Measurements from ENCODE around the gene KRT14. TPM values are rescaled to one million over a fixed set of nuclear protein-coding genes. Genes with fewer than 3 reads are reported as not detected.

The KRT14 gene
- total and polyA plus RNA-seq, 2 of the 4 experiments (the other 2 are of a cell fraction), result not detected

- no TSS peak for BruUV-seq (replicated peaks)
- H3K27ac ChIP-seq (ENCODE audit: insufficient read depth, low read length), result no peak overlapping the region
- peaks cover 10% of the 10 kb centered on the region for H3K9me1 ChIP-seq (ENCODE audit: insufficient read depth, low read length)
- no peak for TF ChIP-seq CEBPB (IDR thresholded peaks at IDR 0.05; ENCODE audit: low read depth, low read length)
- no peak overlapping the region for H2AFZ ChIP-seq (replicated peaks; ENCODE audit: low read length, poor library complexity)
- no peaks in the 10 kb centered on the region for H3K79me1 ChIP-seq (ENCODE audit: low read depth in 1 of 2, low read length in 2 of 2)
- no peak overlapping the region for H4K5ac ChIP-seq (ENCODE audit: low read depth, low read length)
- no peak overlapping the region; the same call in 1 of the 2 replicates for H3K23ac ChIP-seq (ENCODE audit: low read depth, low read length)
- WGBS, 2 experiments (ENCODE audit: extremely low coverage in 2 of 2, insufficient read length in 1 of 2), result 88 to 100% methylated on average over 1 to 4 of the region's 5 CpGs
- ChIA-PET POLR2A (ENCODE audit: unreplicated experiment) (no interaction called here), CTCF (no interaction called here)
- in situ Hi-C loops (cut with MboI; ENCODE audit: low sequenced_read_pairs), result no loop called here
- peak overlapping the region; percentile 50 for H2AK9ac ChIP-seq (replicated peaks; ENCODE audit: low read depth, low read length, poor library complexity)
- no peaks in the 10 kb centered on the region for H3K36me3 ChIP-seq (ENCODE audit: control insufficient read depth, insufficient read depth, low read length)
- H4K91ac ChIP-seq (ENCODE audit: insufficient read depth, low read depth, low read length), result no peak overlapping the region
- no peak for ATAC-seq (ENCODE audit: low read depth)
- peak overlapping the region; percentile 41; the same call in 1 of the 2 replicates for H3K14ac ChIP-seq (replicated peaks; ENCODE audit: low read depth, low read length)
- H4K8ac ChIP-seq (ENCODE audit: low read depth in 2 of 2, low read length in 2 of 2), result no peak overlapping the region
- H2BK20ac ChIP-seq (ENCODE audit: low read depth, low read length), result no peak overlapping the region
- H2BK5ac ChIP-seq (ENCODE audit: low read depth, low read length, poor library complexity, severe bottlenecking), result peak overlapping the region; percentile 96
- peaks cover 9% of the 10 kb centered on the region for H3K27me3 ChIP-seq (ENCODE audit: control insufficient read depth, insufficient read depth, low read length)
- H3K4ac ChIP-seq (ENCODE audit: low read depth, low read length), result no peak overlapping the region
- H3K56ac ChIP-seq (ENCODE audit: extremely low read depth, insufficient read depth, low read length), result no peak overlapping the region
- H4K20me1 ChIP-seq (ENCODE audit: insufficient read depth, low read length), result no peaks in the 10 kb centered on the region
- dilution Hi-C loops (cut with HindIII; ENCODE audit: low sequenced_read_pairs, unreplicated experiment), result no loop called here
- no peak overlapping the region for H2BK120ac ChIP-seq (ENCODE audit: low read depth, low read length)
- H3K4me1 ChIP-seq (ENCODE audit: control insufficient read depth, insufficient read depth, low read length), result peaks cover 3% of the 10 kb centered on the region; the same call in 1 of the 2 replicates
- peak overlapping the region; percentile 67 for H2AK5ac ChIP-seq (ENCODE audit: low read depth, low read length)
- no peak overlapping the region for H3K4me2 ChIP-seq (ENCODE audit: low read depth, low read length)
- no peak overlapping the region for H3K4me3 ChIP-seq (ENCODE audit: insufficient read depth, low read depth, low read length)
- H3K9me3 ChIP-seq (ENCODE audit: control insufficient read depth, insufficient read depth, low read length), result no peaks in the 10 kb centered on the region
- H2BK15ac ChIP-seq (ENCODE audit: low read depth, low read length), result no peak overlapping the region
- intact Hi-C loops (cut with micrococcal nuclease), result no loop called here
- H3K9ac ChIP-seq (ENCODE audit: low read depth, low read length), result no peak overlapping the region
- no peak for DNase-seq
- no peak overlapping the region for H3K18ac ChIP-seq (ENCODE audit: low read depth, low read length)
Observed at GRCh38 chr17:41632482-41633105, 45.9 kb upstream of the KRT14 start.

All from IMR-90 (cell line).